Middle frontal gyrus (tissue), 1 donor: ENCODE measurements around the gene UBR3.
"Not testable (repeated sequence)": the region's sequence is repeated elsewhere in the genome, so short reads cannot be mapped to it uniquely, and the experiment has no call there.

ENCODE experiments used
- DNase-seq: peaks from one replicate; pipeline ENCODE4 v3.0.0-alpha.2; 2015; ENCODE audit warnings: low spot score; ENCODE audit errors: extremely low spot score

The UBR3 gene

DNA sequence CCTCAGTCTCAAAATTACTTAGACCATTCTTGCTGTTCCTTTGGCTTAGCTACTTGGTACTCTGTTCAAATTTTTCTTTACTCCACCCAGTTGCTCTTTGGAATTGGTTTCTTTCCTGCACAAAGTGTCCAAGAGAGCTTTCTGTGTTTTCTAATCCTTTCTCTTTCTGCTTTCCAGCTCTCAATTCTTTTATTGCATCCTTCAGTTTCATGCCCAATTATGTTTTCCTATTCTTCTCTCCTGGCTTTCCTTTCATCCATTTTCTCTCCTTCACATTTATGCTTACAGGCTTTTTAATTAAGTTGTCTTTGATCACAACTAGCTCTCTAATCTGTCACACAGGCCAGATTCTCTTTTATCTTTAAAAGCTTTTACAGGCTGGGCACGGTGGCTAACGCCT, 38.2 kb downstream of the UBR3 start:
- no peak for DNase-seq

DNA sequence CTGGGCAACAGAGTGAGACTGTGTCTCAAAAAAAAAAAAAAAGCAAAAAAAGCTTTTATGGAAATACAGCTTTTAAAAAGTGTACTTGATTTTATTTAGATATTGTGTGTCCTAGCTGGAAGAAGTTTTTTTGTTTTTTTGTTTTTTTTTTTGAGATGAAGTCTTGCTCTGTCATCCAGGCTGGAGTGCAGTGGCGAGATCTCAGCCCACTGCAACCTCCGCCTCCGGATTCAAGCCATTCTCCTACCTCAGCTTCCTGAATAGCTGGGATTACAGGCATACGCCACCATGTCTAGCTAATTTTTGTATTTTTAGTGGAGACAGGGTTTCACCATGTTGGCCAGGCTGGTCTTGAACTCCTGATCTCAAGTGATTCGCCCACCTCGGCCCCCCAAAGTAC, 39.0 kb downstream of the UBR3 start:
- DNase-seq, result not testable (repeated sequence)

DNA sequence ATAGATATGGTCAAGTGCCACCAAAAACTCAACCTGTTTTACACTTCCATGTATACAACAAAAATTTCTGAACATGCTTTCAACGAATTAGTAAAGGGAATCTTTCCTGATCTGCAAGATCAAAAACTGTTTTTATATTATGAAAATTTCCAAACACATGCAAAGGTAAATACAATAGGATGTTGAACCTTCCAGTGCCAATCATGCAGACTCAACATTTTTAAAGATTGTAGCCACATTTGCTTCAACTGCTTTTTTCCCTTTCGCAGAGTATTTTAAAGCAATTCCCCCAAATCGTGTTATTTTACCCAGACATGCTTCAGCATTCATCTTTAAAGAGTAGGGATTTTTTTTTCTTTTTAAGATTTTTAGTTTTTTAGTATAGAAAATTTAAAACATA, 40.3 kb downstream of the UBR3 start:
- no peak for DNase-seq

DNA sequence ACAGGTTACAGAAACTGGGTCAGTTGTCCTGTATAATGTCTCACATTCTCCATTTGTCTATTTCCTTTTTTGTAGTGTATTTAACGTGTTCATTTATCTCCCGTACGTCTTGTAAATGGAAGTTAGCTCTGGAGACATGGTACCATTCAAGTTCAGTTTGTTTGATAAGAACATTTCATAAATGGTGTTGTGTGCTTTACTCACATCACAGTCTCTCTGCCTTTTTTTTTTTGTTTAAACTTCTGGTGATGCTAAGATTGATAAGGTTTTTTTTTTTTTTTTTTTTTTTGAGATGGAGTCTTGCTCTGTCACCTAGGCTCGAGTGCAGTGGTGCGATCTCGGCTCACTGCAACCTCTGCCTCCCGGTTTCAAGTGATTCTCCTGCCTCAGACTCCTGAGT, 41.7 kb downstream of the UBR3 start:
- DNase-seq, result no peak

DNA sequence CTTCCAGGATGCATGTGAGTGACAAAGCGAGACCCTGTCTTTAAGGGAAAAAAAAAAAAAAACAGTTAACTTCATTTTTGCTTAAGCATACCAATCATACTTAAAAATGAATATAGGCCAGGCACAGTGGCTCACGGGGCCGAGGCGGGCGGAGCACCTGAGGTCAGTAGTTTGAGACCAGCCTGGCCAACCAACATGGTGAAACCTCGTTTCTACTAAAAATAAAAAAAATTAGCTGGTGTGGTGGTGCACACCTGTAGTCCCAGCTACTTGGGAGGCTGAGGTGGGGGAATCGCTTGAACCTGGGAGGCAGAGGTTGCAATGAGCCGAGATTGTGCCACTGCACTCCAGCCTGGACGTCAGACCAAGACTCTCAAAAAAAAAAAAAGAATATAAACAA, 44.1 kb downstream of the UBR3 start:
- DNase-seq, result not testable (repeated sequence)

DNA sequence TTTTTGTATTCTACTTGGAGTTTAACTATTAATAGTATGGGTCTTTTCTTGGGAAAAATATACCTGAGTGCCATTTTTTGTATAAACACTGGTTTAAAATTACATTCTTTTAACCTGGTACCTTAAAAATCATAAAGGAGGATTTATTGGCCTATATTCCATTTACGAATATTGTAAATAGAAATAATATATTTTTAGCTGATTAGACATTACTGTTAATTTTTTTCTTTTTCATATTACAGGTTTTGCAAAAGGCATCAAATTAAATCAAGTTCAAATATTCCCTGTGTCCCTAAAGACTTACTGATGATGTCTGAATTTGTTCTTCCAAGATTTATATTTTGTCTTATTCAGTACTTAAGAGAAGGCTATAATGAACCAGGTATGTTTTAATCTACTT, 44.7 kb downstream of the UBR3 start:
- DNase-seq, result no peak

DNA sequence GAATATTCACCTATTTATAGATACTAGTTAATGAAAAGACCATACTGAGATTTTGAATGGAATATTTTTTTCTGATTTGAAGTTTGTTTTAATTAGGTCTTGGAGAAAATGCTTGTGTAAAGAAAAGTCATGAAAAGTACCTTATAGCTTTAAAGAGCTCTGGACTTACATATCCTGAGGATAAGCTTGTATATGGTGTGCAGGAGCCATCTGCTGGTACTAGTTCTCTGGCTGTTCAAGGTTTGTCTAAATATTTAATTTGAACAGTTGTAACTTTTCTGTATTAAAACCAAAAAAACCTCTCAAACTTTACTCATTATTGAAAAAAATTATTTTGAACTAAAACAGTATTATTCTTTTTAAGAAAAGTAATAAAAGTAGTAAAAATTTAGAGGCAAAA, 50.1 kb downstream of the UBR3 start:
- no peak for DNase-seq

DNA sequence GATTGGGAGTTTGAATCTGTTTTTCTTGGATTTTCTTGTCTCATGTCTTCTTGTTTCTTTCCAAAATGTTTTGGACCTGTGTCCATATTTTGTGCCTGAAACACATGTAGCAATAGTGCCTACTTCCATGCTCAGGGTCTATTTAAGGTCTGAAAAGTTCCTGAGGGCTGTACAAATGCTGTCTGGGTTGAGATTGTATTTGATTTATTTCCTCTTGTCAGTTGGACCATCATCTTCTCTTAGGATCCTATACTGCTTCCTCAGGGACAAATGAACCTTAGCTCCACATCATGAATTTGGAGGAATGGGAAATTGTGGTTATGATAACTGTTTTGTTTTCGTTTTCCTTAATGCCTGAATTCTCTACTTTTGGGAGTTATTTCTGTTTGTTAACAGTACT, 59.9 kb downstream of the UBR3 start:
- DNase-seq, result no peak

DNA sequence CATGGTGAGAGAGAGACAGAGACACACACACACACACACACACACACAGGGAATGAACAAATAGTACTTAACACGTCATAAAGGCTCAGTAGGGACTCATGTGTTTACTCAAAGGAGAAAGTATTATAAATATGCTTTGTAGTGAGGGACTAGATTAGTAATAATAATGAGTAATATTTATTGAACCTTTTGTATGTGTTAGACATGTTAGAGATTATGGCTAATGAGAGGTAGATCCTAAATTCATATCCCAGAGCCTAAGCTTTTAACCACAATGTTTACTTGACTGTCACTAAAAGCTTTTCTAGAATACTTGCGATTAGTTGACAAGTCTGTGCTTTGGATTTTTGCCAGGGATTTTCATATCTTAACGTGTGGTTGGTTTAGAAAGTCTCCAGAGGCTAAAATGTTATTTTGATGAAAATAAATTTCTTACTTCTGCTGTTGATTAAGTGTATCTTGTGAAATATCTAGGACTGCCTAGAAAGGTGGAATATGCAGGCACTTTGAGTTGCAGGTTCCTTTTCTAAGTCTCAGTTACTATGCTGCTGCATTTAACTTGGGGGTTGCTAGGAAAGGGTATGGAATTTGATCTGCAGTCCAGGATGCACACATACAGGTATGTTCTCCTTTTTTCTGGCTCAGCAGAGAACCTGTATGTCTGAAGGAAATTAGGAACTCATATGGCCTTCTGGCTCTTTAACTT, 64.5 kb downstream of the UBR3 start:
- no peak for DNase-seq

DNA sequence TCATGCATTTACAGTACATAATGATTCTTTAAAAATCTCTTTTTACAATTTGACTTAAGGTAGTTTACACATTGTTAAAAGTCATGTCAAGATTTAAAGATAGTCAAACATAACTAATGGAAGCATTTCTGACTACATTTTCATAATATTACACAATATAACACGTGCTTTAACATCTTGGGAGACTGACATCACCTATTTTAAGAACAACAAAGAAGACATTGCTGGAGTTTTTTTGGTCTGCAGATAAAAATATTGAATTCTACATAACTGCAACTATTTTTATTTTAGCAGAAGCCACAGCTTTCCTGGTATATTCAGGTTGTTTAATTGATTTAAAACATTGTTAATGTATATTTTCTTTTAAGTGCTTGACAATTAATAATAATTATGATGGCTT, 65.7 kb downstream of the UBR3 start:
- no peak for DNase-seq

DNA sequence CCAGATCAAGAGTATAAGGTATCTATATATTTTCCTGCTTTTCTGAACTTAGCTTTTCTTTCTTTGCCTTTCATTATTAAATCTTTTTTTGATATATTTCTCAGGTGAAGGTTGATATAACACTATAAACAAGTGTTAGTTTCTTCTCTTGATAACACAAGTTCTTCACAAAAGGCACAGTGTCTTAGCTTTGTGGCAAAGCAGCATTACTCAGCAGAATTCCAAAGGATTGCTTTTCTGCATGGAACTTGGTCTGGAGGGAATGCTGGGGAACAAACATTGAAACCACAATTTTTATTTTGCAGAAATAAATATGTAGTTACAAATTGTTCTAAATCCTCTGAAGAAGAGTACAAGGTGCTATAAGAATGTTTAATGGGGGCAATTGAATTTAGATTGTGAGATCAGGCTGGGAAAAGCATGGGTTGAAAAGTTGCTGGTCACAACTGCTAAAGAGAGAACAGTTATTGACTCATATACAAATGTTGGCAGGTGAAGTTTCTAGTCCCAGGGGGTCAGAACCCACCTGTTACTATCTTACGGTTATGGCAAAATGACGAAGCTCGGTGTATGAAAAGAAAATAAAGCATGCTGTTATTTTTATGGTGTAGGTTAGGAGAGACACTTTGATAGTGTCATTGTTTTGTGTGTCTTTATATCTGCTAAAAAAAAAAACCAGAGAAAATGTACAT, 68.2 kb downstream of the UBR3 start:
- DNase-seq, result no peak

DNA sequence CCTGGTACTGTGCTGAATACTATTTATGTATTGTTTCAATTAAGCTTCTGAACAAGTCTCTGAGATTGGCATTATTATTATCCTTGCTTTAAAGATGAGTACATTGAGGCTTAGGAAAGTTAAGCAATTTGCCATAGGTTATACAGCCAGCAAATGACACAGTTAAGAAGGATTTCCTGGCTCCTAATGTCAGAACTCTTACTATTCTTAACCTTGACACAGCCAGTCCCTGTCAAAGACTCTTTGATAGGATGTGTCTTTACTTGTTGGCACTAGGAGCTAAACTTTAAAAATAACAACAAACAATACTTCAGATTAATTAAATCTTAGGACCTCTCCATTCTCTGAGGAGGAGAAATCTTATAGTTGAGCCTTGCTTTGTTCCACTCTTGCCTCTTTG, 70.6 kb downstream of the UBR3 start:
- DNase-seq, result no peak

DNA sequence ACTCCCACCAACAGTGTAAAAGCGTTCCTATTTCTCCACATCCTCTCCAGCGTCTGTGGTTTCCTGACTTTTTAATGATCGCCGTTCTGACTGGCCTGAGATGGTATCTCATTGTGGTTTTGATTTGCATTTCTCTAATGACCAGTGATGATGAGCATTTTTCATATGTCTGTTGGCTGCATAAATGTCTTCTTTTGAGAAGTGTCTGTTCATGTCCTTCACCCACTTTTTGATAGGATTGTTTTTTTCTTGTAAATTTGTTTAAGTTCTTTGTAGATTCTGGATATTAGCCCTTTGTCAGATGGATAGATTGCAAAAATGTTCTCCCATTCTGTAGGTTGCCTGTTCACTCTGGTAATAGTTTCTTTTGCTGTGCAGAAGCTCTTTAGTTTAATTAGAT, 72.8 kb downstream of the UBR3 start:
- DNase-seq, result not testable (repeated sequence)

DNA sequence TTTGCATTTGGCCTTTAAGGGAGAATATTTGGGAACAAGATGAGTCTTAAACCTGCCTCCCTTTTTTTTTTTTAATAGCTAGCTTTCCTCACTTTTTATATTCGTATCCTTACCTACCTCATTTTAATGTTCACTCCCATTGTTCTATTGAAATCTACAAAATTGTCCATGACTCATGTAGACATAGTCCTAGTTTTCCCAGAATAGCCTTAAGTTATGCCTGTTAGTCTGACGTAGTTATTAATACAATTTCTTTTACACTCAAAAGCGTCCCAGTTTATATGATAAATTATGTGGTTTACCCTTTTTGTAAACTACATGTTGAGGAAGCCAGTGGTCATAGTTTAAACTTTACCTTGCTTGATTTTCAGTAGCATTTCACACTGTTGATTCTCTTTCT, 73.4 kb downstream of the UBR3 start:
- DNase-seq, result no peak

DNA sequence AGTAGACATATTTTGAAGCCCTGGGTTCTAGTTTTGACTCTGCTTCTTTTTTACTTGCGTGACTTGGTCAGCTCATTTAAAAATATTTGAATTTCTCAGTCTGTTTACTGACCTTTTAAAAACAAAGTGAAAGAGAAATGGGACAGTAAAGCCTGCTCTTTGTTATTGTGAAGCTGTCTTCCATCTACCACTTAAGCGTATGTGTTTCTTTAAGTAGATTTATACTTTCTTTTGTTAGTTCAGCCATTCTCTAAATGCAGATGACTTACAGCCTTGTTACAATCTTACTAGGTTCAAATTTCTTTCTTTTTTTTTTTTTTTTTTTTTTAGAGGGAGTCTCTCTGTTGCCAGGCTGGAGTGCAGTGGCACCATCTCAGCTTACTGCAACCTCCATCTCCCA, 79.5 kb downstream of the UBR3 start:
- DNase-seq, result no peak

DNA sequence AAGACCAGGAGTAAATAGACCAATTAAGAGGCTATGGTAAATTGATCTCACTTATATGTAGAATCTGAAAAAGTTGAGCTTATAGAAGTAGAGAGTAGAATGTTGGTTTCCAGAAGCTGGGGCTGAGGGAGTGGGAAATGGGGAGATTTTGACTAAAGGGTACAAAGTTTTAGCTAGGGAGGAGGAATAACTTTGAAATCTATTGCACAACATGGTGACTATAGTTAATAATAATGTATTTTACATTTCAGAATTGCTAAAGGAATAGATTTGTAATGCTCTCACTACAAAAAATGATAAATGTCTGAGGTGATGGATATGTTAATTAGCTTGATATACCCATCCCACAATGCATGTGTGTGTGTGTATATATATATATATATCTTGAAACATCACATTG, 82.1 kb downstream of the UBR3 start:
- DNase-seq, result no peak

DNA sequence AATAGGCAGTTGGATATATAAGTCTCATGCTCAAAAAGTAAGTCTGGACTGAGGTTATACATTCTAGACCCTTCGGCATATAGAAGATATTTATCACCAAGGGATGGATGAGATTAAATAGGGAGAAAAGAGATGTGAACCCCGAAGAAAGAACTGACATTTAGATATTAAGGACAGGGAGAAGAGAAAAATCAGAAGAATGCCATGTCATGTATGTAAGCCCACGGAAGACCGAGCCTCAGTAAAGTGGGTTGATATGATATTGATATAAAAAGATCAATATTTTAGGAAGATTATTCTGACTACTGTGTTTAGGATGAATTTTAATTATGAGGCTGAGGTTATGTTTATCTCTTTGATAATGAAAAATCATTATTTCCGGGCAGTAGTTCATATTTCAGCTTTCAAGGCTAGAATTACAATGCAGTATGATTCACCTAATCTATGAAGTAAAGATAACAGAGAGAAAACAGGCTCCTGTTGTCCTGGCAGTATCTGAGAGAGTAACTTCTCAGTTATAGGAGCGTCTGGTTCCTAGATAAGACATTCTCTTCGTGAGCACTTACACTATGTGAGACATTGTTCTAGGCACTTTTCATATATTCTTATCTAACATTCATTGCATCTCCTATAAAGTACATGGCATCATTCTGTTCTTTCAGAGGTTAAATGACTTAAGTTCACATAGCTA, 83.0 kb downstream of the UBR3 start:
- DNase-seq, result no peak

DNA sequence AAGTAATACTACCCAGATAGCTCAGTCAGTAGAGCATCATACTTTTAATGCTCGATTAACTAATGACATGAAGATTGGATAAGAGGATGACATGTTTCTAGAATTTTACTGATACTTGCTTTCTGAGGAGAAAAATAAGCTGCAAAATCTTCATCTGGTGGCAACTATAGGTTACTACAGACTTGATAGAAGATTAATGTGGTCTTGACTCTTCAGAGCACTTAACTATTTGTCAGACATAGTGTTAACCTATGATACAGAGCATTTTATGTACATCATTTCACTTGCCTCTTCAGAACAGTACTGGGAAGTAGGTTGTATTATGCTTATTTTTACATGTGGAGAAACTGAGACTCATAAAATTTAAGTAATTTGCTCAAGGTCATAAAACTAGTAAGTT, 83.9 kb downstream of the UBR3 start:
- DNase-seq, result no peak

DNA sequence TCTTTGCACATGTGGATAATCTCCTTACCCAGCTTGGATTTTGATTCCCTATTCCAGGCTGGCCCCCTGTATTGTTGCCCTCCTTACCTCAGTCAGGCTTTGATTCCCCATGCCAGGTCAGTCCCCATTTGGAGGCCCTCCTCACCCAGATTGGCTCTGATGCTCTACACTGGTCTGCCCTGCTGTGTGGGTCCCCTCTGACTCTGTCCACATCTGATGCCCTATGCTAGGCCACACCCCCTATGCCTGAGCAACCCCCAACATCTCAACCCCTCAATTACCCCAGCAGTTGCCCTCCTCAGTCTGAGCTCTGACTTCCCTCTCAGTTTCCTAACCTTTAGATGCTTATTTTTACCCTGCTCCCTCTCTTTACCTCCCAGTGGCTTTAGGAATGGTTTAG, 89.4 kb downstream of the UBR3 start:
- no peak for DNase-seq

DNA sequence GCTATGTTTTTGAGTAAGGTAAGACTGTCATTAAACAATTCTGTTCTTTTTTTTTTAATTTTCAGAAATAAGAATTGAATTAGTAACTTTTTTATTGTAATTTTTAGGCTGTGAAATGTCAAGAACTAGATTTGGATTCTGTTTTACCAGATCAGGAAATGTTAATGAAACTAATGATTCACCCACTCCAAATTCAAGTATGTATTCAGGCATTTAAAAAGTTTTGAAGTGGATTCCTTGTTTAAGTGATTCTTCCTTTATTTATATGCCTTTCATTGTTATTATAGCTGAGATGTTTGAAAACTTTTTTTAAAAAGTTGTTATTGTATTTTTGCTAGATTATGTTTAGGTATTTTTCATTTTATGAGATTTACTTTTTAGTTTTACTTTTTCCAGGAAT, 96.7 kb downstream of the UBR3 start:
- DNase-seq, result no peak

DNA sequence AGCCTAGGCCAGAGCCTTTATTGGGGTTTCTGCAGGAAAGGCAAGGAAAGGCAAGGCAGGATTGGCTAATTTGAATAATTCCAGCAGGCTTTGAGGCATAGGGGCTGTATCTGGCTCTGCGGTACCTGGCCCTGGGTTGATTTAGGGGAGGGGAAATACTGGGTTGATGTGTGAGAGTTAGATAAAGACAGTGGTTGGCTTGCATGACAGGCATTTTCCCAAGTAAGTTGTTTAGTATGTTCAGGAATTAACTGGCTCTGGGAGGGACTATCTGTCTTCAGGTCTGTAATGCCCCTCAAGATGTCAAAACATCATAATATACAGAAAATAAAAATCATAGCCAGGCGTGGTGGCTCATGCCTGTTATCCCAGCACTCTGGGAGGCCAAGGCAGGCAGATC, 98.7 kb downstream of the UBR3 start:
- DNase-seq, result no peak

DNA sequence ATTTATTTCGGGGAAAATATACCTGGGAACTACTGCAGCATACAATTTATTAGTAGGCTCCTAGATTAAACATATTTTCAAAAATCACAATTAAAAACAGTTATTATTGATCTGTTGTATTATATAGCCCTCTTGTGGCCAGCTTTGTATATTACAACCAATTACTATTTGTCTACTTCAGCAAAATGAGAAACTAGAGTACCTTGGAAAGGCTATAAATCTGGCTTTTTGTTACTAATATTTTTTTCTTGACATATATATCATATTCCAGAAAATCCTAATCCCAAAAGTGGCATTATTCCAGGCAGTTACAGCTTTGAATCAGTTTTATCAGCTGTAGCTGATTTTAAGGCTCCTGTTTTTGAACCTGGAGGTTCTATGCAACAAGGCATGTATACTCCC, 101.2 kb downstream of the UBR3 start:
- peak; percentile 55 for DNase-seq
